SH-SY5Y (cell line): ENCODE data around the gene INPP5E.

Experiments
- GATA2 ChIP-seq: IDR thresholded peaks from 2 replicates; pipeline ENCODE4 v1.6.1; 2011; ENCODE audit warnings: mild to moderate bottlenecking, low read depth, low read length
- GATA3 ChIP-seq: IDR thresholded peaks from 2 replicates; pipeline ENCODE4 v1.6.1; 2011; ENCODE audit warnings: low read depth, mild to moderate bottlenecking, low read length, moderate library complexity

DNA sequence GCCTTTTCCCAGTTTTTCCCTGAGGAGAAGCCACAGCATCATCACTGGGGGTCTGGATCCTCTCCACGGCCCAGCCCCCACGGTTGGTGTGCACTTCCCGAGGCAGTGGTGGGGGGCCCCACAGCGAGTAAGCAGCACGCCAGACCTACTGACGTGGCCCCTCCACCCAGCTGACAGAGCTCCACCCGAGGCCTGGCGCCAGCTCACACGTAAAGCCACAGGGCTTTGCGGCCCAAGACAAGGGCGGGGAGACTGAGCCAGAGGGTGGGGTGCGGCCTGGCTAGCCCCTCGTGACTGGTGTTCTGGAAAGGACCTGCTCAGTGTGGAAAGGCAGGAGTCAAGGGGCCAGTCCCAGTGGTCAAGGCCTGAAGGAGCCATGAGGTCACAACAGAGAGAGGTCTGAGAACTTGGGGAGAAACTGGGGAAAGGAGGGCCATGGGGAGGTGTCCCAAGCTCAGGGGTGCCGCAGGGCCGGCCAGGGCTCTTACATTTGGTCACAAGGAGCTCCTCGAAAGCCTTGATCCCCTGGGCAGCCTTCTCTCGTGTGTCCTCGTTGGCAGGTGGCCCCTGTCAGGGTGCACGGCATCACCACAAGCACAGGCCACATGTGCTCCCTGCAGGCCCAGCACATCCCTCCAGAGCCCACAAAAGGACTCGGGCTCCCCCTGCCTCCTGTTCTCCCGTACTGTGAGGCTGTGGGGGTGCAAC lies 45.2 kb downstream of the INPP5E start:
- TF ChIP-seq GATA2 (no peak), GATA3 (no peak)
